ENCODE measurements around the gene FMN1.
A peak's percentile ranks its signal among the peaks of the same experiment; 100 is the strongest.

The FMN1 gene

DNA sequence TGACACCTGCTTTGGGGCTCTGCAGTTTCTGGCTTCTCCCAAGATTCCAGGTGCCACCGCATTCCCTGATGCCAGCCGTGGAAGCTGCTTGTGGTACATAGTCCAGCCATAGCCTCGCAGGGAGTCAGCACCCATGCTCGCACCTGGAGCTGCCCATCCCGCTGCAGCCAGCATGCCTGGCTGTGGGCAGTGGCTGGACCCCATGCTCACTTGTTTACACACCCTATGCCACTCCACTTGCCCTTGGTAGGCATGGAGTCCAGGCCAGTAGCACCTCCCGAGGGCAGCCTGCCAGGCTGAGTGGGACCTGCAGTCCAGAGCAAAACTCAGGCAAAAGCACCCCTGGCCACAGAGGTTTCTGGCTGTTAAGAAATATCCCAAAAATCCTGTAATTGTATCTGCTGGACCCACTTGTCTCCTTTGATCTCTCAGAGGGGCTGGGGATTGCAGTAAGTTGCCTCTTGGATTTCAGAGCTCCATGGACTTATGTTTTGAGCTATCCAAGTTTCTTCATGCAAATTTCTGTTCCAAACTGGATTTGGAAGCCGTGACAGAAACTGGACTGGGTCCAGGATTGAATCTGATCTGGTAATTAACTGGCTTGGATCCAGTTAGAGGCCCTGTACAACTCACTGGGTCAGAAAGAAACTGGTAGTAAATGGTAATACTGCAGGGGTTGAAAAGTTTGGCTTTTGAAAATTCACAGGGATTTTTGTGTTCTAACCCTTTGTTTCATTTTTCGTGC lies 149.3 kb downstream of the FMN1 start:
- in situ Hi-C loops (cut with HindIII; ENCODE audit: low pct_unique_long_range_greater_than_20kb, low sequenced_read_pairs), result no loop called here
- no peak for TF ChIP-seq JUND (IDR thresholded peaks at IDR 0.05; ENCODE audit: low read depth)
- DNase-seq (ENCODE audit: low read depth in 1 of 2, low spot score in 1 of 2), result no peak

DNA sequence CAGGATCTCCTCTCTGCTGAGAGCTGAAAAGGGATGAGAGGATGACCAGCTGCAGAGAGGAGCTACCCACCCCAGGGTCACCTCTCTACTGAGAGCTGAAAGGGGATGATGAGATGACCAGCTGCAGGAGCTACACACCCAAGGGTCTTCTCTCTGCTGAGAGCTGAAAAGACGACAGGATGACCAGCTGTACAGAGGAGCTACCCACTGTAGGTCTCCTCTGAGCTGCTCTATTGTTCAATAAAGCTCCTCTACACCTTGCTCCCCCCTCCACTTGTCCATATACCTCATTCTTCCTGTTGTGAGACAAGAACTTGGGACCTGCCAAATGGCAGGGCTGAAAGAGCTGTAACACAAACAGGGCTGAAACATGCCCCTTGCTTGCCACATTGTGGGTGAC lies 149.9 kb downstream of the FMN1 start:
- no peak for TF ChIP-seq JUND (IDR thresholded peaks at IDR 0.05; ENCODE audit: low read depth)
- in situ Hi-C loops (cut with HindIII; ENCODE audit: low pct_unique_long_range_greater_than_20kb, low sequenced_read_pairs), result no loop called here
- DNase-seq (ENCODE audit: low read depth in 1 of 2, low spot score in 1 of 2), result no peak

DNA sequence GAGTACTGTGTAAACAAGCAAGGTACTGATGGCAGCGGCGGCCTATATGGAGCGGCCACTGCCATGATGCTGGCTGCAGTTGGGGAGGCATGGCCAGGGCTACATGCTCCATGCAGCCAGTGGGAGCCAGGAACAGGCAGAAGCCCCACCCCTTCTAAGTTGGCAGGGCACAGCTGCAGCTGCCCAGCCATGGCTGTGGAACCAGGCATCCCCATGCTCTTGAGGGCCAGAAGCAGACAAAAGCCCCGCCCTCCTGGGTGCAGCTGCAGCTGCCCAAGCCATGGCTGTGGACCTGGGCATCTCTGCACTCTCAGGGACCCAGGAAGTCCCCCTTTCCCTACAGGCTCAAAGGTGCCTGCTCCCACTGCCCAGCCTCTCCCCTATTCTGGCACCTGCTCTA lies 150.9 kb downstream of the FMN1 start:
- in situ Hi-C loops (cut with HindIII; ENCODE audit: low pct_unique_long_range_greater_than_20kb, low sequenced_read_pairs), result no loop called here
- no peak for DNase-seq (ENCODE audit: low read depth in 1 of 2, low spot score in 1 of 2)
- no peak for TF ChIP-seq JUND (IDR thresholded peaks at IDR 0.05; ENCODE audit: low read depth)

DNA sequence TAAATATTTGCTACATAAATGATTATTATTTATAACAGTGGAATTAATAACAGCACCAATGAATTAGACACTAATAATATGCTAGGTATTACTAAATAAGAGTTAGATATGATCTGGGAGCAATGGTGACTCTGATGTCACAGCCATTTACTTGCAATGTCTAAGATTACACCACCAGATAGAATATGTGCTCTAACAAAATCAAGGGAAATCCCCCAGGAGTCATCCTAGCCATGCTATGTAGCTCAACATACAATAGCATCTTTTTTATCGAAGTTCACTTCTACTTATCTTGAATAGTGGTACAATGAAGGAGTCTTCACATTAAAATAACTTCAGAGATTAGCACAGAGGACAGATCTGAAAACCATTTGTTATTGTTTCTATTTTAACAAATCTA lies 154.0 kb downstream of the FMN1 start:
- no peak for TF ChIP-seq JUND (IDR thresholded peaks at IDR 0.05; ENCODE audit: low read depth)
- in situ Hi-C loops (cut with HindIII; ENCODE audit: low pct_unique_long_range_greater_than_20kb, low sequenced_read_pairs), result no loop called here
- DNase-seq (ENCODE audit: low read depth in 1 of 2, low spot score in 1 of 2), result no peak

DNA sequence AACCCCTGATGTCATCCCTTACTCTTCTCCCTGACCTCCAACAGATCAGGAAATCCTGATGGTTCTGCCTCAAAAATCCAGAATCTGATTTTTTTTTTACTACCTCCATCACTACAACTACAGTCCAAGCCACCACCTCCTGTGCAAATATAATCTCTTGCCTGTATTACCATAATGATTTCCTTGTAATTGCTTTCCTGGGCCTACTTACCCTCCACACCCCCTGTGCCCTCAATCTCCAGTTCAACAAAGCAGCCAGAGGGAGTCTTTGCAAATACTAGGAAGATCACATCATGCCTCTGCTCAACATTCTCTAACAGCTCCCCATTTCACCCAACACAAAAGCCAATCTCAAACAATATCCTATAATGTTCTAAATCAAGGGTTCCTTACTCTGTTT lies 159.9 kb downstream of the FMN1 start:
- DNase-seq (ENCODE audit: low read depth in 1 of 2, low spot score in 1 of 2), result no peak
- in situ Hi-C loops (cut with HindIII; ENCODE audit: low pct_unique_long_range_greater_than_20kb, low sequenced_read_pairs), result no loop called here
- no peak for TF ChIP-seq JUND (IDR thresholded peaks at IDR 0.05; ENCODE audit: low read depth)

DNA sequence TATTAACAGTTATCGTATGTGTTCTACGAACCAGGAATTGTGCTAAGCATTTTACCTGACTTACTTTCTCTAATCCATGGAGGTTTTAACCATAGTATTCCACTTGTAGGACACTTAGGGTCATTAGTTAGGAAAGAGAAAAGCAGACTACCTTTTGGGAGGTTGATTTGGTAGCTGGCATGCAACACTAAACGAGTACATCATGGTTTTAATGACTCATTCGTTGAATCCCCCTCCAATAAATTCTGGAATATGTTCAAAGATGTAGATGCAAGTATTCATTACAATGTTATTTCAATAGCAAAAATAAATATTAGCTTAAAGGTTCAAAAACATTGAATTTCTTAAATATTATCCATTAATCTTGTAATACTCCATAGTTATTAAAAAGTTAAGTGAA lies 162.5 kb downstream of the FMN1 start:
- in situ Hi-C loops (cut with HindIII; ENCODE audit: low pct_unique_long_range_greater_than_20kb, low sequenced_read_pairs), result no loop called here
- no peak for DNase-seq (ENCODE audit: low read depth in 1 of 2, low spot score in 1 of 2)

DNA sequence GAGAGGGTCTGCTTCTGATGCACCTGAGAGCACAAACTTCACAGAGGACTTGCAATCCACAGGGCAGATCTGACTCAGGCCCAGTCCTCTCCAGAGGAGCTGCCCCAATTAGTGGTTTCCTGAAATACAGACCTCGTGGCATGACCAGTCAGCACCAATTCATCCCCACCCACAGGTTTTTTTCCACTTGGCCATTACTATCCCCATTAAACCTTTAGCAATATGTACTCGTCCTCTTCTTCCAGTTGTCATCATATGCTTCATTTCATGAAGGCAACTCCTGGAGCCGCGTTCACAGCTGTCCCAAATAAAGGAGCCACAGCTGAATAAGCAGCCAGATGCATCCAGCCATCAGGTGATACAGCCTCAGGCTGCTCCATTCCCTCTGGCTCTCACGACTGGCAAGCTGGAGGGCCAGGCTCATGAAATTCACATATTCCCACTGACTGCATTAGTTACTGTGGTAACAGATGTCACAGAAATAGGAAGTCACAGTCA lies 163.1 kb downstream of the FMN1 start:
- peak in 1 of 2 experiments; percentile 41 for DNase-seq (ENCODE audit: low read depth in 1 of 2, low spot score in 1 of 2)
- in situ Hi-C loops (cut with HindIII; ENCODE audit: low pct_unique_long_range_greater_than_20kb, low sequenced_read_pairs), result no loop called here
- no peak for TF ChIP-seq JUND (IDR thresholded peaks at IDR 0.05; ENCODE audit: low read depth)

More for the DNA sequence above, 162.5 kb downstream of the FMN1 start:
- no peak for TF ChIP-seq JUND (IDR thresholded peaks at IDR 0.05; ENCODE audit: low read depth)

DNA sequence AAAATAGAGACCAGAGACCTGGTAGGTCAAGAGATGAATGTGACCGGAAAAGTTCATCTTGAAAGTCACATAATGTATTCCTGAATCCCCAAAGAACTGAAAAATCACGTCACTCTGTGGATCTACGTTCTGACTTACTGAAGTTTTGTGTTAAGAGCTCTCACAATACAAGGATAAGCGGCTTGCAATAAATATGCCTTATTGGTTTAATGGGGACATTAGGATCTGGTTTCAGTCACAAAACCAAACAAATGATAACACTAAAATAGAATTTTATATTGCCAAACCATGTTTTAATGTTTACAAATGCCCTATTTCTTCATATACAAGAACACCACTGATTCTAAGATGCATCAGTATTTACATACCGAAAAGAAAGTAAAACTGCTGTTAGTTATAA lies 164.2 kb downstream of the FMN1 start:
- no peak for DNase-seq (ENCODE audit: low read depth in 1 of 2, low spot score in 1 of 2)
- in situ Hi-C loops (cut with HindIII; ENCODE audit: low pct_unique_long_range_greater_than_20kb, low sequenced_read_pairs), result no loop called here
- no peak for TF ChIP-seq JUND (IDR thresholded peaks at IDR 0.05; ENCODE audit: low read depth)

DNA sequence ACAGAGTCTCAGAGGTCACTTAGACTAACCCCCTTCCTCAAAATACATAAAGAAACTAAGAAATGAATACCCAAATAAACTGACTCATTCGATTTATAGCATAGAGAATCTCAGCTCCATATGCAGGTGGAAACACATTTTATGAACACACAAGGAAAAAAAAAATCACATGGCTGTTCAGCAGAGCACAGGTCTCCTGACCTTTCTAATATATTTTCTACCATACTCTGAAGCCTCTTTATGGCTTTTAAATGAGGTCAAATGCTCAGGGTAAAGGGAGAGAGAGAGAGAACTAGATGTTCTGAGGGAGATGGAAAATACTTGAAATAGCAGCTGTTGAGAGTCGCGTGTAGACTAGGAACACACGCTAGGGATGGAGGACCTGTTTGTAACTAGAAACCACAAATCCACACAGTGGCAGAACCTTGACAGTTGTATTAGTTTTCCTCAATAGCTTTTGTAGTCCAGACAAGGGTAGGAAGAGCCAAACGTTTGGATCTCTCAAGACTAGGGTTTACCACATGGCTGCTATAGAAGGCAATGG lies 165.3 kb downstream of the FMN1 start:
- in situ Hi-C loops (cut with HindIII; ENCODE audit: low pct_unique_long_range_greater_than_20kb, low sequenced_read_pairs), result no loop called here
- TF ChIP-seq JUND (IDR thresholded peaks at IDR 0.05; ENCODE audit: low read depth), result no peak
- DNase-seq (ENCODE audit: low read depth in 1 of 2, low spot score in 1 of 2), result no peak

DNA sequence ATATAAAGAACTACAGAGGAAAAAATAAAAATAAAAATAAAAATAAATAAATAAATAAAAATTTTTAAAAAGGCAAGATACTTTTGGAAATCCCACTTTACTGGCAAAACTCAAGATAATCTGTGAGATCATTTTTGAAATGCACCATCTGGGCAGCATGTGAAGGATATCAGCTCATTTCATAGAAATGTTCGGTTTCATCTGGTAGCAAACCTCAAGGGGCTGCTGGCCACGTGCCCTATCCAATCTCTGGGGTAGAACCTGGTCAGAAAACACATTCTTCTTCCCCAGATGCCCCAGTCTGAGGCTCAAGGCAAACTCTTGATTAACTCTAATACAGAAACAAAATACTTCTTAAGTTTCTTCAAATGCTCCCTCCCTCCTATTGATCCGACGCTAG lies 166.0 kb downstream of the FMN1 start:
- no peak for DNase-seq (ENCODE audit: low read depth in 1 of 2, low spot score in 1 of 2)
- no peak for TF ChIP-seq JUND (IDR thresholded peaks at IDR 0.05; ENCODE audit: low read depth)
- in situ Hi-C loops (cut with HindIII; ENCODE audit: low pct_unique_long_range_greater_than_20kb, low sequenced_read_pairs), result no loop called here

DNA sequence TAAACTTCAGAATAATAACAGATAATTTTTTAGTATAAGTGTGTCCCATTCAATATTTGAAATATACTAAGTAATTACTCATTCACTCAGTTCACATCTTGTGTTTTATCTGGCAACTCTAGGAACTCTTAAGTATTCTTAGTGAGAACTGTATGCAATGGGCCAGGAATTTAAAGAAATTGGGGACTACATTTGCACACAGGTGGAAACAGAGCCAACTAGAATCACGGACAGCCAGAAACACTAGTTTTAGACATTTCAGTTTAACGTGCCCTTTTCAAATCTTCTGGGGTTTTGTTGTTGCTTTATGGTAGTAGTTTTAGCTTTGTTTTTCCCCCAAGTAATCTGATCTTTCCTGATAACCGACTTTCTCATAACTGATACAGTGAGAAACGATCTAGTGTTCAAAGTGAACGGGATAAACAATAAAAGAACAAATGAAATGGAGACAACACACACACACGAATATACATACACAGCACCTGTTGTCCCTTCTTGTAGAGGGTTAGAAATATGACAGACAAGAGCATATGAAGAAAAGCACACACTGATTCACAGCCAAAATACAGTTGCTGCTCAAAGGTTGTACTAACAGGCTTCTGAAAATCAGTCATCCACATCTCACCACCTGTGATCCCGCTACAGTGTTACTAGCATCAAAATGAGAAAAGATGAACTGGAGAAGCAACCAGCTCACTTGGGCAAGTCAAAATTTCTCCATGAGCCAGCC lies 167.0 kb downstream of the FMN1 start:
- no peak for DNase-seq (ENCODE audit: low read depth in 1 of 2, low spot score in 1 of 2)
- no peak for TF ChIP-seq JUND (IDR thresholded peaks at IDR 0.05; ENCODE audit: low read depth)
- in situ Hi-C loops (cut with HindIII; ENCODE audit: low pct_unique_long_range_greater_than_20kb, low sequenced_read_pairs), result no loop called here

DNA sequence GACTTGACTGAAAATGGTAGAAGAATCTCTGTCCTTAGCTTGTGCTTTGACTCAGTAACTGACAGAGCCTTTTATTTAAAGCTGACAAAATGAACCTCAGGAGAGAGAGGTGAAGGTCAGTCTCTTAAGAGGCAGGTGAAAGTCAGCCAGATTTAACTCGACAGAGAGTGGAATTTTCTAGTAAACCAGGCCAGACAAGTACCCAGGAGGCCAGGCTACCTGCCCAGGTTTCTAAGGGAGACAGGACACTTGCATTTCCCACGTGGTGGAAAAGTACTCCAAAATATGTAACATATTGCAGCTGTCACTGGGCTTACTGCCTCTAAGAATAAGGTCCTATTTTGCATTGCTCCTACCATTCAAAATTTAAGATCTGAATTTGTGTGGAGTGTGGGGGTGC lies 167.9 kb downstream of the FMN1 start:
- no peak for TF ChIP-seq JUND (IDR thresholded peaks at IDR 0.05; ENCODE audit: low read depth)
- DNase-seq (ENCODE audit: low read depth in 1 of 2, low spot score in 1 of 2), result peak in 1 of 2 experiments; percentile 65
- in situ Hi-C loops (cut with HindIII; ENCODE audit: low pct_unique_long_range_greater_than_20kb, low sequenced_read_pairs), result no loop called here

DNA sequence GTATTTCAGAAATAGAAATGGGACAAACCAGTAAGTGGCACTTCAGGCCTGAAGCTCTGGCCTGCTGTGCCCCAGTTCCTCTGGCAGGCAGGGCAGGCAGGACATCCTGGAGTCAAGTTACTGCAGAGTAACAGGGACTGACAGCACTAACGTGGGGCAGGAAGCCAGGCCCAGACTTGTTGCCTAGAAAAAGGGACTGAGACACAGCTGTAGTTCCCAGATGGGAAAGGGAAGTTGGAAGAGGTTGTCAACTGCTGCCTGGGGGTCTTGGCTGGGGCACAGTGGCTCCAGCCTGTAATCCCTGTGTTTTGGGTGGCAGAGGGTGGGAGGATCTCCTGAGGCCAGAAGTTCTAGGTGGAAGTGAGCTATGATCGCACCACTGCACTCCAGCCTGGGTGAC lies 171.9 kb downstream of the FMN1 start:
- TF ChIP-seq JUND (IDR thresholded peaks at IDR 0.05; ENCODE audit: low read depth), result no peak
- DNase-seq (ENCODE audit: low read depth in 1 of 2, low spot score in 1 of 2), result peak; percentile 51 to 85
- in situ Hi-C loops (cut with HindIII; ENCODE audit: low pct_unique_long_range_greater_than_20kb, low sequenced_read_pairs), result no loop called here

Data from T47D (cell line).